ENCODE results near the gene ZKSCAN1.

- TF ChIP-seq, protein P1, sequence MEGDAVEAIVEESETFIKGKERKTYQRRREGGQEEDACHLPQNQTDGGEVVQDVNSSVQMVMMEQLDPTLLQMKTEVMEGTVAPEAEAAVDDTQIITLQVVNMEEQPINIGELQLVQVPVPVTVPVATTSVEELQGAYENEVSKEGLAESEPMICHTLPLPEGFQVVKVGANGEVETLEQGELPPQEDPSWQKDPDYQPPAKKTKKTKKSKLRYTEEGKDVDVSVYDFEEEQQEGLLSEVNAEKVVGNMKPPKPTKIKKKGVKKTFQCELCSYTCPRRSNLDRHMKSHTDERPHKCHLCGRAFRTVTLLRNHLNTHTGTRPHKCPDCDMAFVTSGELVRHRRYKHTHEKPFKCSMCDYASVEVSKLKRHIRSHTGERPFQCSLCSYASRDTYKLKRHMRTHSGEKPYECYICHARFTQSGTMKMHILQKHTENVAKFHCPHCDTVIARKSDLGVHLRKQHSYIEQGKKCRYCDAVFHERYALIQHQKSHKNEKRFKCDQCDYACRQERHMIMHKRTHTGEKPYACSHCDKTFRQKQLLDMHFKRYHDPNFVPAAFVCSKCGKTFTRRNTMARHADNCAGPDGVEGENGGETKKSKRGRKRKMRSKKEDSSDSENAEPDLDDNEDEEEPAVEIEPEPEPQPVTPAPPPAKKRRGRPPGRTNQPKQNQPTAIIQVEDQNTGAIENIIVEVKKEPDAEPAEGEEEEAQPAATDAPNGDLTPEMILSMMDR (conservative IDR thresholded peaks at IDR 0.05): no peak
- no peak for TF ChIP-seq EZH2 (IDR thresholded peaks at IDR 0.05; ENCODE audit: low read depth)
Observed at GRCh38 chr7:100022621-100023020, 7.2 kb downstream of the ZKSCAN1 start.

Data from PC-9 (cell line).